ENCODE data around the gene NDUFV1. TPM values are rescaled to one million over a fixed set of nuclear protein-coding genes. Genes with fewer than 3 reads are reported as not detected.

NDUFV1 gene
- total and polyA plus RNA-seq, 4 donors: 83.6 to 172 (median 163) TPM

- no peak for TF ChIP-seq EGR1 (IDR thresholded peaks at IDR 0.05; ENCODE audit: low read depth in 2 of 2)
- TF ChIP-seq YY1 (IDR thresholded peaks at IDR 0.05): no peak
- TF ChIP-seq TAF1 (conservative IDR thresholded peaks at IDR 0.05): no peak
- TF ChIP-seq RAD21 (IDR thresholded peaks at IDR 0.05): no peak
- TF ChIP-seq CTCF (IDR thresholded peaks at IDR 0.05; ENCODE audit: low read depth, low read length, missing input control): no peak
- TF ChIP-seq MAX (IDR thresholded peaks at IDR 0.05): no peak
- TF ChIP-seq RXRA (IDR thresholded peaks at IDR 0.05): no peak
These were observed 644 bp upstream of the NDUFV1 start (continued) for GRCh38 chr11:67606093-67606491.

- 38% methylated on average over 9 of the region's 9 CpGs for WGBS
- Histone ChIP-seq H3K9ac (ENCODE audit: low read depth in 1 of 2, low read length in 2 of 2) (peak overlapping the region; percentile 24 to 95), H3K9me3 (ENCODE audit: control insufficient read depth in 4 of 4, low read length in 3 of 4) (no peaks in the 10 kb centered on the region), H3K4me3 (ENCODE audit: low read depth in 1 of 3, low read length in 3 of 3) (peak overlapping the region; percentile 86 to 93 (median 87)), H3K4me1 (ENCODE audit: control insufficient read depth in 4 of 4, insufficient read depth in 4 of 4, low read length in 3 of 4) (peaks cover 10 to 24% (median 17%) of the 10 kb centered on the region in 4 donors), H3K36me3 (ENCODE audit: control insufficient read depth in 4 of 4, insufficient read depth in 3 of 4, low read depth in 1 of 4, low read length in 3 of 4) (peaks cover 7 to 31% (median 16%) of the 10 kb centered on the region in 4 donors), H3K27ac (ENCODE audit: low read depth in 1 of 2, low read length in 2 of 2) (no peak overlapping the region), H3K27me3 (ENCODE audit: control insufficient read depth in 4 of 4, insufficient read depth in 4 of 4, low read length in 3 of 4) (no peaks in the 10 kb centered on the region)
- TF ChIP-seq HNF4A (conservative IDR thresholded peaks at IDR 0.05) (no peak), RAD21 (IDR thresholded peaks at IDR 0.05) (no peak), RXRA (IDR thresholded peaks at IDR 0.05) (no peak), ZBTB33 (IDR thresholded peaks at IDR 0.05) (no peak), FOXA2 (IDR thresholded peaks at IDR 0.05) (no peak), CTCF (IDR thresholded peaks at IDR 0.05; ENCODE audit: low read depth, low read length, missing input control) (no peak), GABPA (IDR thresholded peaks at IDR 0.05 in 1 of 2, conservative IDR thresholded peaks at IDR 0.05 in 1 of 2) (no peak), TAF1 (conservative IDR thresholded peaks at IDR 0.05) (no peak), REST (IDR thresholded peaks at IDR 0.05) (no peak), EGR1 (IDR thresholded peaks at IDR 0.05; ENCODE audit: low read depth in 2 of 2) (no peak), JUND (IDR thresholded peaks at IDR 0.05) (no peak)
- DNase-seq (ENCODE audit: low spot score): no peak
These were observed 771 bp downstream of the NDUFV1 start for GRCh38 chr11:67607507-67607906.

Data from liver (tissue), 9 donors.